A549 (cell line): ENCODE results near the gene HEG1. TPM values are rescaled to one million over a fixed set of nuclear protein-coding genes. Genes with fewer than 3 reads are reported as not detected.

Experiments used
- ATAC-seq, 2 experiments: fragments of 200-7000 bp in 1 of 2; fragments of >200 bp in 1 of 2; cut with Nextera tagmentation in 1 of 2; cut with Tn5 transposase in 1 of 2; 3 replicates each; pipeline versions ENCODE4 v1.8.0 to v1.9.1; 2018 to 2020; ENCODE audit warnings: mild to moderate bottlenecking in 1 of 2, moderate library complexity in 1 of 2
- CTCF ChIA-PET: fragments of 300-600 bp; sonication (Branson Sonifier 250); formaldehyde crosslinking; extraction: SDS; loops from one replicate; lab custom pipeline; 2021; ENCODE audit warnings: antibody characterized with exemption, inconsistent platforms; lab: Yijun Ruan, JAX
- POLR2A ChIA-PET: fragments of 350-600 bp; formaldehyde crosslinking; extraction: SDS; loops from one replicate; lab custom pipeline; 2021; ENCODE audit warnings: antibody characterized with exemption, inconsistent platforms; lab: Yijun Ruan, JAX
- DNase-seq, 2 experiments: peaks; one replicate each; pipeline versions ENCODE4 v3.0.0 to v3.0.0-alpha.2; 2011 to 2016; ENCODE audit warnings: low read depth in 1 of 2, low spot score in 1 of 2
- FAIRE-seq: peaks from 2 replicates; lab custom pipeline; 2011; peaks lifted over from hg19 to GRCh38; lab: Jason Lieb, UNC
- H3K27ac ChIP-seq, 2 experiments: fragments of >200 bp; sonication (Bioruptor Twin); formaldehyde crosslinking; 3 replicates each; pipeline ENCODE4 v1.5.1; 2016 to 2017
- H3K4me1 ChIP-seq: fragments of >200 bp; sonication (Bioruptor Twin); formaldehyde crosslinking; 3 replicates; pipeline ENCODE4 v1.6.1; 2016
- H3K4me2 ChIP-seq: fragments of >200 bp; sonication (Bioruptor Twin); formaldehyde crosslinking; 3 replicates; pipeline ENCODE4 v1.6.1; 2016
- H3K4me3 ChIP-seq: fragments of >200 bp; sonication (Bioruptor Twin); formaldehyde crosslinking; 3 replicates; pipeline ENCODE4 v1.5.1; 2016
- H3K9me3 ChIP-seq: fragments of >200 bp; sonication (Bioruptor Twin); formaldehyde crosslinking; 3 replicates; pipeline ENCODE4 v1.6.1; 2016
- CBX8 ChIP-seq: fragments of 200-600 bp; sonication (generic); IDR thresholded peaks from 2 replicates; pipeline ENCODE4 v1.6.1; 2016
- CHD4 ChIP-seq: fragments of 200-600 bp; sonication (generic); IDR thresholded peaks from 2 replicates; pipeline ENCODE4 v1.6.1; 2016; ENCODE audit warnings: antibody characterized with exemption, mild to moderate bottlenecking, borderline replicate concordance
- EP300 ChIP-seq, 2 experiments: fragments of >200 bp; sonication (Bioruptor Twin); formaldehyde crosslinking; IDR thresholded peaks; 2 replicates in 1 of 2; 3 replicates in 1 of 2; pipeline ENCODE4 v1.6.1; 2016 to 2017
- FOSB ChIP-seq: fragments of 250-450 bp; sonication (Bioruptor Pico); IDR thresholded peaks from 2 replicates; pipeline ENCODE4 v1.5.0; 2020; ENCODE audit warnings: mild to moderate bottlenecking, moderate library complexity
- GATA3 ChIP-seq: IDR thresholded peaks from 2 replicates; pipeline ENCODE4 v1.6.1; 2012; ENCODE audit warnings: borderline replicate concordance
- HOXB5 ChIP-seq: fragments of 250-450 bp; sonication (Bioruptor Pico); IDR thresholded peaks from 2 replicates; pipeline ENCODE4 v1.5.0; 2020; ENCODE audit warnings: mild to moderate bottlenecking, moderate library complexity
- NPAS2 ChIP-seq: fragments of 250-450 bp; sonication (Bioruptor Pico); IDR thresholded peaks from 2 replicates; pipeline ENCODE4 v1.8.0; 2022; ENCODE audit warnings: mild to moderate bottlenecking, moderate library complexity, borderline replicate concordance
- PHF8 ChIP-seq: fragments of 200-600 bp; sonication (generic); IDR thresholded peaks from 2 replicates; pipeline ENCODE4 v1.6.1; 2016; ENCODE audit warnings: low read depth, mild to moderate bottlenecking, antibody characterized with exemption, moderate library complexity, borderline replicate concordance
- SREBF2 ChIP-seq: fragments of 450-650 bp; IDR thresholded peaks from 2 replicates; pipeline ENCODE4 v1.6.1; 2014; ENCODE audit warnings: mild to moderate bottlenecking, moderate library complexity
- ZSCAN20 ChIP-seq: fragments of 250-450 bp; sonication (Bioruptor Pico); IDR thresholded peaks from 2 replicates; pipeline ENCODE4 v1.8.0; 2022; ENCODE audit warnings: mild to moderate bottlenecking, moderate library complexity
- WGBS: methylation state at CpG from one replicate; pipeline ENCODE4 v1.1.6; 2017; ENCODE audit errors: missing lambda C conversion rate; 5-methylcytosine and 5-hydroxymethylcytosine counted together
- polyA plus RNA-seq, 4 experiments: library from polyadenylated mRNA; depleted of rRNA in 3 of 4; stranded (reverse); fragments of >200 nt; fragmentation: RNase III in 1 of 4; extraction: RNeasy Plus Mini Kit Qiagen cat#74134 plus additional on column Dnase treatment in 1 of 4; gene quantifications; 2 replicates in 3 of 4; 3 replicates in 1 of 4; pipeline ENCODE4 v1.2.3, GENCODE V29; 2011 to 2017
- TF ChIP-seq, protein P1 (sequence below): IDR thresholded peaks from 2 replicates; pipeline ENCODE4 v1.6.1; 2012; ENCODE audit warnings: low read depth, borderline replicate concordance
- TF ChIP-seq, protein P2 (sequence below): fragments of 450-650 bp; IDR thresholded peaks from 2 replicates; pipeline ENCODE4 v1.6.1; 2014; ENCODE audit warnings: antibody characterized with exemption
- TF ChIP-seq, protein P3 (sequence below): fragments of >200 bp; sonication (Bioruptor Twin); formaldehyde crosslinking; IDR thresholded peaks from 3 replicates; pipeline ENCODE4 v1.6.1; 2016
- TF ChIP-seq, protein P4 (sequence below): fragments of 250-450 bp; sonication (Bioruptor Pico); IDR thresholded peaks from 2 replicates; pipeline ENCODE4 v1.5.0; 2021; ENCODE audit warnings: mild to moderate bottlenecking, moderate library complexity, borderline replicate concordance
- TF ChIP-seq, protein P5 (sequence below): fragments of 250-450 bp; sonication (Bioruptor Pico); IDR thresholded peaks from 2 replicates; pipeline ENCODE4 v1.5.0; 2020; ENCODE audit warnings: low read depth, mild to moderate bottlenecking, moderate library complexity

The HEG1 gene
- polyA plus RNA-seq, 2 of the 4 experiments (the other 2 are of a cell fraction) = 5.4 to 5.6 TPM

DNA sequence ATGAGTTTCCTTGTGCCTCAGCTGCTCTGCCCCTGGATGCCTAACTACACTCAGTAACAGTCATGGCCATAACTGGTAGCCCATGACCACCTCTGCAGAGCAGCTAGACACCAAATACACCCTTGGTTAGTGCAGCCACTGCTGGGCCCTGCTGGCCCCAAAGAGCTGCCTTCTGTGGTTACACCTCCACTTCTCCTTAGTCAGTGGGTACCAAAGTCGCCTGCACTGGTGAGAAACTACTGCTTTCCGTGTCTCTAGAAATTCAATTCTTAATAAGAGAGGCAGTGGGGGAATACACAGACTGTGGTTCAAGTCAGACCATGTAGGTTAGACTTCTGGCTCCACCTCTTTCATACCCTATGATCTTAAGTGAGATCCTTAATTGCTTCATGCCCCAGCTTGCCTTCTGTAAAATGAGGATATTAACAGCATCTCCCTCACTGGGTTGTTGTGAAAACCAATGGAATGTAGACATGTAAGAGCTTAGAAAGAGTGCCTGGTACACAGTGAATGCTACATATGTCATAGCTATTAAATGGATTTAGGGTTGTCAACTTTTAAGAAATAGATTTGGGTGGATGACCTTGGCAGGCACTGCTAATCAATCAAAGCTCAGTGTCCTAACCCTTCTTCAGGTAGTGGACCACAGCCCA is 18.2 kb downstream of the HEG1 start:
- no peak for ATAC-seq
- no peak for TF ChIP-seq SREBF2
- no peak for TF ChIP-seq PHF8
- no peak for TF ChIP-seq CHD4
- TF ChIP-seq, protein P1, sequence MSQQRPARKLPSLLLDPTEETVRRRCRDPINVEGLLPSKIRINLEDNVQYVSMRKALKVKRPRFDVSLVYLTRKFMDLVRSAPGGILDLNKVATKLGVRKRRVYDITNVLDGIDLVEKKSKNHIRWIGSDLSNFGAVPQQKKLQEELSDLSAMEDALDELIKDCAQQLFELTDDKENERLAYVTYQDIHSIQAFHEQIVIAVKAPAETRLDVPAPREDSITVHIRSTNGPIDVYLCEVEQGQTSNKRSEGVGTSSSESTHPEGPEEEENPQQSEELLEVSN = no peak
- TF ChIP-seq ZSCAN20 (CRISPR knock-in tag) = no peak
- TF ChIP-seq, protein P2, sequence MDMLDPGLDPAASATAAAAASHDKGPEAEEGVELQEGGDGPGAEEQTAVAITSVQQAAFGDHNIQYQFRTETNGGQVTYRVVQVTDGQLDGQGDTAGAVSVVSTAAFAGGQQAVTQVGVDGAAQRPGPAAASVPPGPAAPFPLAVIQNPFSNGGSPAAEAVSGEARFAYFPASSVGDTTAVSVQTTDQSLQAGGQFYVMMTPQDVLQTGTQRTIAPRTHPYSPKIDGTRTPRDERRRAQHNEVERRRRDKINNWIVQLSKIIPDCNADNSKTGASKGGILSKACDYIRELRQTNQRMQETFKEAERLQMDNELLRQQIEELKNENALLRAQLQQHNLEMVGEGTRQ = no peak
- TF ChIP-seq EP300 (IDR thresholded peaks at IDR 0.05) = no peak
- H3K9me3 ChIP-seq = peaks cover 12% of the 10 kb centered on the region; the same call in 2 of the 3 replicates
- ChIA-PET POLR2A (interaction anchor here (0.6 kb wide), 1 partner anchor 558 kb away, joined by 4 read pairs; the partner anchor contains the start of gene OSBPL11), CTCF (interaction anchor here (0.8 to 1.2 kb wide), 3 partner anchors 13 to 126 kb away, joined by 3 read pairs; no protein-coding TSS in a partner anchor)
- no peak for DNase-seq
- no peak for FAIRE-seq
- H3K4me3 ChIP-seq = no peak overlapping the region
- 40% methylated on average over 2 of the region's 2 CpGs for WGBS
- peaks cover 4% of the 10 kb centered on the region for H3K4me1 ChIP-seq
- no peak overlapping the region for H3K27ac ChIP-seq
- H3K4me2 ChIP-seq = no peak overlapping the region

DNA sequence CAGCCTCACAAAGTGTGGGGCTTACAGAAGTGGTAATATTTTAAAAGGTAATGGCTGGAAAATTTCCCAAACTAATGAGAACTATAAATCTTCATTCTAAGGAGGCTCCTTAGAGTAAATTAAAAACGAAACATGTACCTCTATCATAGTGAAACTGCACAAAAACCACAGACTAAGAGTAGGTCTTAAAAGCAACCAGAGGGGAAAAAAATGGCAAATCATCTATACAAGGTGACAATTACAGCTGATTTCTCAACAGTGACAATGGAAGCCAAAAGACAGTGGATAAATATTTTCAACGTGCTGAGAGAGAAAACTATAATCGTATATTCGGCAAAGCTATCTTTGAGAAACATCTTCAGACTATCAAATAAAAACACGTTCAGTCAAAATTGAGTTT is 20.6 kb downstream of the HEG1 start:
- POLR2A ChIA-PET = no interaction called here
- CTCF ChIA-PET = no interaction called here
- H3K4me3 ChIP-seq = no peak overlapping the region
- no peak overlapping the region for H3K4me2 ChIP-seq
- no peak for FAIRE-seq
- no peak overlapping the region for H3K27ac ChIP-seq
- peaks cover 14% of the 10 kb centered on the region for H3K4me1 ChIP-seq
- 73% methylated on average over 5 of the region's 5 CpGs for WGBS
- H3K9me3 ChIP-seq = peaks cover 12% of the 10 kb centered on the region; the same call in 2 of the 3 replicates
- TF ChIP-seq, protein P3, sequence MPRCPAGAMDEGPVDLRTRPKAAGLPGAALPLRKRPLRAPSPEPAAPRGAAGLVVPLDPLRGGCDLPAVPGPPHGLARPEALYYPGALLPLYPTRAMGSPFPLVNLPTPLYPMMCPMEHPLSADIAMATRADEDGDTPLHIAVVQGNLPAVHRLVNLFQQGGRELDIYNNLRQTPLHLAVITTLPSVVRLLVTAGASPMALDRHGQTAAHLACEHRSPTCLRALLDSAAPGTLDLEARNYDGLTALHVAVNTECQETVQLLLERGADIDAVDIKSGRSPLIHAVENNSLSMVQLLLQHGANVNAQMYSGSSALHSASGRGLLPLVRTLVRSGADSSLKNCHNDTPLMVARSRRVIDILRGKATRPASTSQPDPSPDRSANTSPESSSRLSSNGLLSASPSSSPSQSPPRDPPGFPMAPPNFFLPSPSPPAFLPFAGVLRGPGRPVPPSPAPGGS = no peak
- no peak for ATAC-seq
- DNase-seq = no peak

DNA sequence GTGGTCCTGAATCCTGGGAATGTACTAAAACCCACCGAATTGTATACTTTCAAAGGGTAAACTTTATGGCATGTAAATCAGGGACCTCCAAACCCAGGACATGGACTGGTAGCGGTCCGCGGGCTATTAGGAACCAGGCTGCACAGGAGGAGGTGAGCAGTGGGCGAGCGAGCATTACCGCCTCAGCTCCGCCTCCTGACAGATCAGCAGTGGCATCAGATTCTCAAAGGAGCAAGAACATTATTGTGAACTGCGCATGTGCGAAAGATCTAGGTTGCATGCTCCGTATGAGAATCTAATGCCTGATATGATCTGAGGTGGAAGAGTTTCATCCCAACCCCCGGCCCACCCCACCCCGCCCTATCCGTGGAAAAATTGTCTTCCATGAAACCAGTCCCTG is 22.2 kb downstream of the HEG1 start:
- ChIA-PET CTCF (interaction anchor here (1.4 to 1.9 kb wide), 2 partner anchors 8 to 27 kb away, joined by 3 to 4 read pairs; no protein-coding TSS in a partner anchor), POLR2A (no interaction called here)
- Histone ChIP-seq H3K4me3 (no peak overlapping the region), H3K27ac (no peak overlapping the region), H3K9me3 (peaks cover 12% of the 10 kb centered on the region; the same call in 2 of the 3 replicates), H3K4me1 (peaks cover 14% of the 10 kb centered on the region), H3K4me2 (no peak overlapping the region)
- TF ChIP-seq, protein P4, sequence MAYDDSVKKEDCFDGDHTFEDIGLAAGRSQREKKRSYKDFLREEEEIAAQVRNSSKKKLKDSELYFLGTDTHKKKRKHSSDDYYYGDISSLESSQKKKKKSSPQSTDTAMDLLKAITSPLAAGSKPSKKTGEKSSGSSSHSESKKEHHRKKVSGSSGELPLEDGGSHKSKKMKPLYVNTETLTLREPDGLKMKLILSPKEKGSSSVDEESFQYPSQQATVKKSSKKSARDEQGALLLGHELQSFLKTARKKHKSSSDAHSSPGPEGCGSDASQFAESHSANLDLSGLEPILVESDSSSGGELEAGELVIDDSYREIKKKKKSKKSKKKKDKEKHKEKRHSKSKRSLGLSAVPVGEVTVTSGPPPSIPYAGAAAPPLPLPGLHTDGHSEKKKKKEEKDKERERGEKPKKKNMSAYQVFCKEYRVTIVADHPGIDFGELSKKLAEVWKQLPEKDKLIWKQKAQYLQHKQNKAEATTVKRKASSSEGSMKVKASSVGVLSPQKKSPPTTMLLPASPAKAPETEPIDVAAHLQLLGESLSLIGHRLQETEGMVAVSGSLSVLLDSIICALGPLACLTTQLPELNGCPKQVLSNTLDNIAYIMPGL (CRISPR knock-in tag) = no peak
- no peak for TF ChIP-seq FOSB (CRISPR knock-in tag)
- no peak for TF ChIP-seq GATA3
- no peak for TF ChIP-seq NPAS2 (CRISPR knock-in tag)
- TF ChIP-seq, protein P5, sequence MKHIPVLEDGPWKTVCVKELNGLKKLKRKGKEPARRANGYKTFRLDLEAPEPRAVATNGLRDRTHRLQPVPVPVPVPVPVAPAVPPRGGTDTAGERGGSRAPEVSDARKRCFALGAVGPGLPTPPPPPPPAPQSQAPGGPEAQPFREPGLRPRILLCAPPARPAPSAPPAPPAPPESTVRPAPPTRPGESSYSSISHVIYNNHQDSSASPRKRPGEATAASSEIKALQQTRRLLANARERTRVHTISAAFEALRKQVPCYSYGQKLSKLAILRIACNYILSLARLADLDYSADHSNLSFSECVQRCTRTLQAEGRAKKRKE = no peak
- no peak for TF ChIP-seq HOXB5 (CRISPR knock-in tag)
- TF ChIP-seq CBX8 = no peak
- WGBS = 93% methylated on average over 13 of the region's 14 CpGs
- FAIRE-seq (no peak), ATAC-seq (no peak), DNase-seq (no peak)
